HEK293T (cell line): ENCODE results near the gene ESRRG.

ENCODE experiments used
- HDGF ChIP-seq: fragments of 450-650 bp; IDR thresholded peaks from 2 replicates; pipeline ENCODE4 v1.6.1; 2017; ENCODE audit warnings: antibody characterized with exemption, borderline replicate concordance
- L3MBTL2 ChIP-seq: fragments of 450-650 bp; conservative IDR thresholded peaks from 2 replicates; pipeline ENCODE4 v1.6.1; 2016; ENCODE audit warnings: mild to moderate bottlenecking
- LEF1 ChIP-seq: fragments of 450-650 bp; IDR thresholded peaks from 2 replicates; pipeline ENCODE4 v1.6.1; 2017; ENCODE audit warnings: mild to moderate bottlenecking, borderline replicate concordance
- SP1 ChIP-seq: fragments of 450-650 bp; IDR thresholded peaks from 2 replicates; pipeline ENCODE4 v1.6.1; 2017
- TARDBP ChIP-seq: fragments of 450-650 bp; IDR thresholded peaks from 2 replicates; pipeline ENCODE4 v1.6.1; 2016

DNA sequence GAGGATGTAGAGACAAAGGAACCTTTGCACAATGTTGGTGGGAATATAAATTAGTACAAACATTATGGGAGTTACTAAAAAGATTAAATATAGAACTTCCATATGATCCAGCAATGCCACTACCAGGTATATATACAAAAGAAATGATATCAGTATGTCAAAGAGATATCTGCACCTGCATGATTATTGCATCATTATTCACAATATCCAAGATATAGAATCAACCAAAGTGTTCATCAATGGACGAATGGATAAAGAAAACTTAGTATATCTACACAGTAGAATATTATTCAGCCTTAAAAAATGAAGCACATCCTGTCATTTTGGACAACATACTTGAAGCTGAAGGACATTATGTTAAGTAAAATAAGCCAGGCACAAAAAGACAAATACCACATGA is 238.2 kb downstream of the ESRRG start:
- TF ChIP-seq L3MBTL2 (no peak), LEF1 (no peak), SP1 (no peak), TARDBP (no peak), HDGF (no peak)
